OCI-LY7 (cell line): ENCODE measurements around the gene CWC27. TPM values are rescaled to one million over a fixed set of nuclear protein-coding genes. Genes with fewer than 3 reads are reported as not detected.

Source experiments
- BruUV-seq: library from RNA; stranded (reverse); fragments of 400-500 nt; replicated peaks from 2 replicates; lab custom pipeline; 2021; lab: Mats Ljungman, UMichigan
- CTCF ChIA-PET: fragments of 300-600 bp; sonication (Branson Sonifier 250); formaldehyde crosslinking; loops from one replicate; lab custom pipeline; 2022; ENCODE audit warnings: antibody characterized with exemption; ENCODE audit not compliant: unreplicated experiment; lab: Charles Lee
- POLR2A ChIA-PET: fragments of 300-600 bp; sonication (Branson Sonifier 250); formaldehyde crosslinking; loops from one replicate; lab custom pipeline; 2022; ENCODE audit warnings: antibody characterized with exemption; lab: Charles Lee
- DNase-seq: peaks from one replicate; pipeline ENCODE4 v3.0.0-alpha.2; 2015; ENCODE audit warnings: low spot score
- H2AFZ ChIP-seq: fragments of 200-600 bp; sonication (generic), shearing (Covaris generic); 2 replicates; pipeline ENCODE4 v1.6.1; 2014; ENCODE audit warnings: mild to moderate bottlenecking, antibody characterized with exemption, low read length, moderate library complexity
- H3K27ac ChIP-seq: fragments of 200-600 bp; sonication (generic); 2 replicates; pipeline ENCODE4 v1.5.1; 2014; ENCODE audit warnings: mixed run types, low read depth, mild to moderate bottlenecking, moderate library complexity, low read length, inconsistent platforms; ENCODE audit not compliant: poor library complexity, severe bottlenecking
- H3K36me3 ChIP-seq: fragments of 200-600 bp; sonication (generic); 2 replicates; pipeline ENCODE4 v1.6.1; 2014; ENCODE audit warnings: mild to moderate bottlenecking, antibody characterized with exemption, low read length, moderate library complexity, mixed read lengths; ENCODE audit not compliant: insufficient read depth
- H3K4me1 ChIP-seq: fragments of 200-600 bp; sonication (generic); 2 replicates; pipeline ENCODE4 v1.5.1; 2014; ENCODE audit warnings: mild to moderate bottlenecking, low read length; ENCODE audit not compliant: insufficient read depth, poor library complexity, severe bottlenecking
- H3K4me2 ChIP-seq: fragments of 200-600 bp; sonication (generic); 2 replicates; pipeline ENCODE4 v1.6.1; 2014; ENCODE audit warnings: mild to moderate bottlenecking, low read length
- H3K4me3 ChIP-seq: fragments of 200-600 bp; sonication (generic); 2 replicates; pipeline ENCODE4 v1.5.1; 2014; ENCODE audit warnings: mild to moderate bottlenecking, low read depth, low read length; ENCODE audit not compliant: poor library complexity, severe bottlenecking
- H3K79me2 ChIP-seq: fragments of 200-600 bp; sonication (generic); 2 replicates; pipeline ENCODE4 v1.6.1; 2016; ENCODE audit warnings: low read depth, mild to moderate bottlenecking, low read length, moderate library complexity, mixed read lengths; ENCODE audit not compliant: insufficient read depth
- H3K9me2 ChIP-seq: fragments of 200-600 bp; sonication (generic); 2 replicates; pipeline ENCODE4 v1.6.1; 2016; ENCODE audit warnings: mild to moderate bottlenecking, low read length, mixed read lengths; ENCODE audit not compliant: insufficient read depth
- H3K9me3 ChIP-seq: fragments of 200-600 bp; sonication (generic); 2 replicates; pipeline ENCODE4 v1.6.1; 2014; ENCODE audit warnings: mild to moderate bottlenecking, mixed run types, low read length, mixed read lengths
- H4K20me1 ChIP-seq: fragments of 200-600 bp; sonication (generic); 2 replicates; pipeline ENCODE4 v1.6.1; 2014; ENCODE audit warnings: mild to moderate bottlenecking, antibody characterized with exemption, low read length, moderate library complexity, mixed read lengths; ENCODE audit not compliant: insufficient read depth
- CTCF ChIP-seq: fragments of 200-600 bp; sonication (generic); conservative IDR thresholded peaks from 2 replicates; pipeline ENCODE4 v1.5.1; 2014; ENCODE audit warnings: mild to moderate bottlenecking, antibody characterized with exemption, low read length, moderate library complexity, mixed read lengths
- EZH2phosphoT487 ChIP-seq: fragments of 200-600 bp; sonication (generic); IDR thresholded peaks from 2 replicates; pipeline ENCODE4 v1.6.1; 2018; ENCODE audit warnings: low read depth, borderline replicate concordance, mild to moderate bottlenecking, mixed run types, antibody characterized with exemption, low read length, moderate library complexity, mixed read lengths
- intact Hi-C: fragments of 100-400 bp; cut with micrococcal nuclease; formaldehyde crosslinking; loops from one replicate; pipeline ENCODE4 v1.10.0; 2022; ENCODE audit not compliant: unreplicated experiment
- total RNA-seq, 2 experiments: library from RNA; depleted of rRNA in 1 of 2; stranded (reverse); fragments of >200 nt in 1 of 2; shearing (Covaris generic) in 1 of 2; gene quantifications; 2 replicates each; pipeline ENCODE4 v1.2.3, GENCODE V29; 2014 to 2022

Gene CWC27
- total RNA-seq, 2 experiments from 2014 or later: 15.4 to 33.1 TPM

- no peak overlapping the region for H2AFZ ChIP-seq
- CTCF ChIA-PET: no interaction called here
- no peak overlapping the region for H3K27ac ChIP-seq
- no peak for TF ChIP-seq CTCF
- TF ChIP-seq EZH2phosphoT487: no peak
- no peaks in the 10 kb centered on the region for H3K9me2 ChIP-seq
- H3K4me3 ChIP-seq: no peak overlapping the region
- H3K79me2 ChIP-seq: no peaks in the 10 kb centered on the region
- H4K20me1 ChIP-seq: no peaks in the 10 kb centered on the region
- POLR2A ChIA-PET: interaction anchor here (0.6 to 0.9 kb wide), 2 partner anchors 63 to 100 kb away, joined by 3 read pairs; no protein-coding TSS in a partner anchor
- no peaks in the 10 kb centered on the region for H3K36me3 ChIP-seq
- intact Hi-C loops: no loop called here
- no peak for DNase-seq
- no peak overlapping the region for H3K4me2 ChIP-seq
- BruUV-seq: no TSS peak
- no peaks in the 10 kb centered on the region for H3K4me1 ChIP-seq
- H3K9me3 ChIP-seq: no peaks in the 10 kb centered on the region
Measured at GRCh38 chr5:64873441-64873840, 104.7 kb downstream of the CWC27 start.

- Histone ChIP-seq H3K4me3 (no peak overlapping the region), H4K20me1 (no peaks in the 10 kb centered on the region), H3K9me3 (no peaks in the 10 kb centered on the region), H3K4me1 (no peaks in the 10 kb centered on the region), H3K27ac (no peak overlapping the region), H3K4me2 (no peak overlapping the region), H3K9me2 (no peaks in the 10 kb centered on the region), H3K36me3 (no peaks in the 10 kb centered on the region), H2AFZ (no peak overlapping the region), H3K79me2 (no peaks in the 10 kb centered on the region)
- POLR2A ChIA-PET: no interaction called here
- BruUV-seq: no TSS peak
- intact Hi-C loops: no loop called here
- TF ChIP-seq EZH2phosphoT487 (no peak), CTCF (no peak)
- CTCF ChIA-PET: no interaction called here
- no peak for DNase-seq
Measured at GRCh38 chr5:64874753-64875152, 106.0 kb downstream of the CWC27 start.

- ChIA-PET POLR2A (interaction anchor here (0.6 kb wide), 1 partner anchor 170 kb away, joined by 3 read pairs; no protein-coding TSS in a partner anchor), CTCF (no interaction called here)
- no peaks in the 10 kb centered on the region for H3K9me2 ChIP-seq
- no peak for TF ChIP-seq CTCF
- no peak for TF ChIP-seq EZH2phosphoT487
- H3K4me3 ChIP-seq: no peak overlapping the region
- H3K79me2 ChIP-seq: no peaks in the 10 kb centered on the region
- no peaks in the 10 kb centered on the region for H4K20me1 ChIP-seq
- H3K36me3 ChIP-seq: no peaks in the 10 kb centered on the region
- H3K4me2 ChIP-seq: no peak overlapping the region
- no peak for DNase-seq
- H3K27ac ChIP-seq: no peak overlapping the region
- H3K4me1 ChIP-seq: no peaks in the 10 kb centered on the region
- no peaks in the 10 kb centered on the region for H3K9me3 ChIP-seq
- intact Hi-C loops: no loop called here
- no peak overlapping the region for H2AFZ ChIP-seq
- BruUV-seq: no TSS peak
Measured at GRCh38 chr5:64876203-64876602, 107.5 kb downstream of the CWC27 start.
